Cardiac muscle cell (in vitro differentiated cells and primary cell): ENCODE measurements around the gene TP63. TPM values are rescaled to one million over a fixed set of nuclear protein-coding genes. Genes with fewer than 3 reads are reported as not detected.

ENCODE experiments used
- DNase-seq, 2 donors: peaks; one replicate each; pipeline versions ENCODE4 v3.0.0 to v3.0.0-alpha.2; 2010 to 2017; ENCODE audit warnings: low read depth in 1 of 2, low spot score in 1 of 2
- H3K27ac ChIP-seq: fragments of 200-600 bp; sonication (generic); 2 replicates; pipeline ENCODE4 v1.5.1; 2016
- H3K27me3 ChIP-seq: fragments of 200-600 bp; sonication (generic); 2 replicates; pipeline ENCODE4 v1.6.0; 2016; ENCODE audit warnings: control low read depth
- H3K36me3 ChIP-seq: fragments of 200-600 bp; sonication (generic); 2 replicates; pipeline ENCODE4 v1.5.1; 2016; ENCODE audit warnings: control low read depth
- H3K4me1 ChIP-seq: fragments of 200-600 bp; sonication (generic); 2 replicates; pipeline ENCODE4 v1.8.1; 2017; ENCODE audit warnings: low read depth, mild to moderate bottlenecking, mixed run types
- H3K4me3 ChIP-seq: fragments of 200-600 bp; sonication (generic); 2 replicates; pipeline ENCODE4 v1.5.1; 2016; ENCODE audit warnings: mild to moderate bottlenecking
- H3K9me3 ChIP-seq: fragments of 200-600 bp; sonication (generic); 2 replicates; pipeline ENCODE4 v1.5.1; 2017; ENCODE audit warnings: low read depth, mild to moderate bottlenecking, control low read depth
- CTCF ChIP-seq: IDR thresholded peaks from 2 replicates; pipeline ENCODE4 v1.5.1; 2012; ENCODE audit warnings: low read depth, mild to moderate bottlenecking, low read length
- polyA plus RNA-seq: library from polyadenylated mRNA; unstranded; fragments of >200 nt; fragmentation: Nextera tagmentation; extraction: Ambion mirVana; gene quantifications from 2 replicates; pipeline ENCODE4 v1.2.1, GENCODE V29; 2016
- total RNA-seq: library from RNA; depleted of rRNA; stranded (reverse); fragments of >200 nt; gene quantifications from 2 replicates; pipeline ENCODE4 v1.2.3, GENCODE V29; 2016

Gene TP63
- total and polyA plus RNA-seq, 2 experiments from 2014 or later, result not detected

- TF ChIP-seq CTCF, result no peak
- Histone ChIP-seq H3K27ac (no peak overlapping the region), H3K27me3 (no peaks in the 10 kb centered on the region), H3K9me3 (no peaks in the 10 kb centered on the region), H3K36me3 (no peaks in the 10 kb centered on the region), H3K4me1 (no peaks in the 10 kb centered on the region), H3K4me3 (no peak overlapping the region)
- DNase-seq, result no peak
Measured at GRCh38 chr3:189826566-189826965, 195.4 kb downstream of the TP63 start.

- Histone ChIP-seq H3K4me1 (no peaks in the 10 kb centered on the region), H3K27ac (no peak overlapping the region), H3K36me3 (no peaks in the 10 kb centered on the region), H3K9me3 (no peaks in the 10 kb centered on the region), H3K27me3 (no peaks in the 10 kb centered on the region), H3K4me3 (no peak overlapping the region)
- no peak for TF ChIP-seq CTCF
- DNase-seq, result no peak
Measured at GRCh38 chr3:189827108-189827507, 195.9 kb downstream of the TP63 start.

GRCh38 chr3:189830401-189830800 lies 199.2 kb downstream of the TP63 start:
- Histone ChIP-seq H3K4me3 (no peak overlapping the region), H3K27me3 (no peaks in the 10 kb centered on the region), H3K4me1 (no peaks in the 10 kb centered on the region), H3K36me3 (no peaks in the 10 kb centered on the region), H3K27ac (no peak overlapping the region), H3K9me3 (no peaks in the 10 kb centered on the region)
- no peak for TF ChIP-seq CTCF
- no peak for DNase-seq

- no peaks in the 10 kb centered on the region for H3K4me1 ChIP-seq
- peaks cover 2% of the 10 kb centered on the region for H3K27me3 ChIP-seq
- no peak for TF ChIP-seq CTCF
- DNase-seq, result no peak
- no peak overlapping the region for H3K4me3 ChIP-seq
- no peaks in the 10 kb centered on the region for H3K36me3 ChIP-seq
- H3K9me3 ChIP-seq, result no peaks in the 10 kb centered on the region
- no peak overlapping the region for H3K27ac ChIP-seq
Measured at GRCh38 chr3:189833266-189833665, 202.1 kb downstream of the TP63 start.

- Histone ChIP-seq H3K27ac (no peak overlapping the region), H3K9me3 (no peaks in the 10 kb centered on the region), H3K36me3 (no peaks in the 10 kb centered on the region), H3K4me1 (peaks cover 2% of the 10 kb centered on the region), H3K27me3 (peaks cover 2% of the 10 kb centered on the region), H3K4me3 (no peak overlapping the region)
- DNase-seq, result no peak
- TF ChIP-seq CTCF, result no peak
Measured at GRCh38 chr3:189833996-189834395, 202.8 kb downstream of the TP63 start.

- peaks cover 2% of the 10 kb centered on the region for H3K27me3 ChIP-seq
- H3K36me3 ChIP-seq, result no peaks in the 10 kb centered on the region
- no peak for TF ChIP-seq CTCF
- peaks cover 4% of the 10 kb centered on the region for H3K4me1 ChIP-seq
- no peak overlapping the region for H3K27ac ChIP-seq
- H3K4me3 ChIP-seq, result no peak overlapping the region
- H3K9me3 ChIP-seq, result no peaks in the 10 kb centered on the region
- DNase-seq, result no peak
Measured at GRCh38 chr3:189834462-189834861, 203.3 kb downstream of the TP63 start.
